HEK293 (cell line): Measurements from ENCODE around the gene GNAZ.

ENCODE experiments used
- CTCF ChIP-seq: fragments of 450-650 bp; formaldehyde crosslinking; IDR thresholded peaks from 2 replicates; pipeline ENCODE4 v1.5.1; 2016; ENCODE audit warnings: missing biosample characterization, missing genetic modification characterization
- PRDM4 ChIP-seq: fragments of 450-650 bp; formaldehyde crosslinking; IDR thresholded peaks from 2 replicates; pipeline ENCODE4 v1.5.1; 2017; ENCODE audit warnings: missing biosample characterization, missing genetic modification characterization
- SETDB1 ChIP-seq: IDR thresholded peaks from one replicate; pipeline ENCODE4 v1.6.1; 2017; ENCODE audit warnings: mild to moderate bottlenecking, low read length, moderate library complexity, mixed read lengths; ENCODE audit not compliant: insufficient read length
- SP7 ChIP-seq: fragments of 450-650 bp; formaldehyde crosslinking; IDR thresholded peaks from 2 replicates; pipeline ENCODE4 v1.5.1; 2016; ENCODE audit warnings: missing biosample characterization, missing genetic modification characterization
- ZBTB8A ChIP-seq: fragments of 450-650 bp; formaldehyde crosslinking; IDR thresholded peaks from 2 replicates; pipeline ENCODE4 v1.5.1; 2016; ENCODE audit warnings: missing biosample characterization, missing genetic modification characterization
- ZNF138 ChIP-seq: fragments of 450-650 bp; formaldehyde crosslinking; IDR thresholded peaks from 2 replicates; pipeline ENCODE4 v1.5.1; 2016; ENCODE audit warnings: missing biosample characterization, missing genetic modification characterization, borderline replicate concordance
- ZNF155 ChIP-seq: fragments of 450-650 bp; formaldehyde crosslinking; IDR thresholded peaks from 2 replicates; pipeline ENCODE4 v1.5.1; 2016; ENCODE audit warnings: missing biosample characterization, missing genetic modification characterization
- ZNF239 ChIP-seq: fragments of 450-650 bp; formaldehyde crosslinking; IDR thresholded peaks from 2 replicates; pipeline ENCODE4 v1.5.1; 2016; ENCODE audit warnings: missing biosample characterization, missing genetic modification characterization
- ZNF311 ChIP-seq: fragments of 450-650 bp; formaldehyde crosslinking; IDR thresholded peaks from 2 replicates; pipeline ENCODE4 v1.5.1; 2017; ENCODE audit warnings: missing biosample characterization, missing genetic modification characterization, borderline replicate concordance
- ZNF600 ChIP-seq: fragments of 450-650 bp; formaldehyde crosslinking; IDR thresholded peaks from 2 replicates; pipeline ENCODE4 v1.5.1; 2016; ENCODE audit warnings: missing biosample characterization, missing genetic modification characterization
- ZNF677 ChIP-seq: fragments of 450-650 bp; IDR thresholded peaks from 2 replicates; pipeline ENCODE4 v1.5.0; 2018; ENCODE audit warnings: missing biosample characterization, mild to moderate bottlenecking, missing genetic modification characterization, moderate library complexity

GRCh38 chr22:23122992-23123803, 52.9 kb downstream of the GNAZ start:
- TF ChIP-seq ZNF138 (tag by site-specific recombination) = no peak
- no peak for TF ChIP-seq SP7
- no peak for TF ChIP-seq ZNF677 (tag by site-specific recombination)
- TF ChIP-seq CTCF (tag by site-specific recombination) = no peak
- no peak for TF ChIP-seq ZNF155
- TF ChIP-seq PRDM4 (tag by site-specific recombination) = no peak
- TF ChIP-seq ZNF239 = no peak
- TF ChIP-seq ZNF600 (tag by site-specific recombination) = no peak
- TF ChIP-seq ZNF311 = no peak
- no peak for TF ChIP-seq ZBTB8A
- no peak for TF ChIP-seq SETDB1
